Right lobe of liver (tissue), 4 donors: ENCODE data around the gene PDK2.

ENCODE experiments used
- POLR2A ChIP-seq: fragments of 450-650 bp; IDR thresholded peaks from one replicate; pipeline ENCODE4 v1.6.1; 2017; ENCODE audit warnings: antibody characterized with exemption, mild to moderate bottlenecking
- TF ChIP-seq, protein P1 (sequence below), 4 donors: fragments of 200-600 bp in 3 of 4; fragments of 450-650 bp in 1 of 4; IDR thresholded peaks; one replicate each; pipeline versions ENCODE4 v1.5.1 to v1.8.0; 2016 to 2022; ENCODE audit warnings: antibody characterized with exemption in 4 of 4, mild to moderate bottlenecking in 2 of 4
- donor health status: DM: no; HTN: no; CAD: no.
- donor health status: DM: no; HTN: no; CAD: no.
- donor health status: DM: no; HTN: yes; CAD: no.

DNA sequence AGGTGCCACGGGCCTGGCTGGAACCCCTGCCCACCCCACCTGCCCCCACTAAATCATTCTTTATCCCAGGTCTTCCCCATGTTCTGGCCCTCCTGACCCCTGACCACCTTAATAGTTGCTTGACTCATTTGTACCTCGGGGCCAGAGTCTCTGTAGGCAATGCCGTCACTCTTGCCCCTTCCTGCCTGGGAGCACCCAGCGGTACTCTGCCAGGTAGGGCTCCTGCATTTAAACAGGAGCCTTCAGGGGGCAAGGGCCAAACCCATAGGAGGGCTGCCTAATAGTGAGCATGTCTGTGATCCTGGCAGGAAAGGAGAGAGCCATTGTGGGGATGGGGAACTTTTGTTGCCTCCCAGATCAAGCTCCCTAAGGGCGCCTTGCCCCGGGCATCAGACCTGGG lies 48.1 kb upstream of the PDK2 start:
- TF ChIP-seq, protein P1, sequence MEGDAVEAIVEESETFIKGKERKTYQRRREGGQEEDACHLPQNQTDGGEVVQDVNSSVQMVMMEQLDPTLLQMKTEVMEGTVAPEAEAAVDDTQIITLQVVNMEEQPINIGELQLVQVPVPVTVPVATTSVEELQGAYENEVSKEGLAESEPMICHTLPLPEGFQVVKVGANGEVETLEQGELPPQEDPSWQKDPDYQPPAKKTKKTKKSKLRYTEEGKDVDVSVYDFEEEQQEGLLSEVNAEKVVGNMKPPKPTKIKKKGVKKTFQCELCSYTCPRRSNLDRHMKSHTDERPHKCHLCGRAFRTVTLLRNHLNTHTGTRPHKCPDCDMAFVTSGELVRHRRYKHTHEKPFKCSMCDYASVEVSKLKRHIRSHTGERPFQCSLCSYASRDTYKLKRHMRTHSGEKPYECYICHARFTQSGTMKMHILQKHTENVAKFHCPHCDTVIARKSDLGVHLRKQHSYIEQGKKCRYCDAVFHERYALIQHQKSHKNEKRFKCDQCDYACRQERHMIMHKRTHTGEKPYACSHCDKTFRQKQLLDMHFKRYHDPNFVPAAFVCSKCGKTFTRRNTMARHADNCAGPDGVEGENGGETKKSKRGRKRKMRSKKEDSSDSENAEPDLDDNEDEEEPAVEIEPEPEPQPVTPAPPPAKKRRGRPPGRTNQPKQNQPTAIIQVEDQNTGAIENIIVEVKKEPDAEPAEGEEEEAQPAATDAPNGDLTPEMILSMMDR (IDR thresholded peaks at IDR 0.05), result no peak
- no peak for TF ChIP-seq POLR2A
